ENCODE results near the gene GSPT1. TPM values are rescaled to one million over a fixed set of nuclear protein-coding genes. Genes with fewer than 3 reads are reported as not detected.

The GSPT1 gene
- total and polyA plus RNA-seq, 2 experiments from 2014 or later, result 126 to 146 TPM

DNA sequence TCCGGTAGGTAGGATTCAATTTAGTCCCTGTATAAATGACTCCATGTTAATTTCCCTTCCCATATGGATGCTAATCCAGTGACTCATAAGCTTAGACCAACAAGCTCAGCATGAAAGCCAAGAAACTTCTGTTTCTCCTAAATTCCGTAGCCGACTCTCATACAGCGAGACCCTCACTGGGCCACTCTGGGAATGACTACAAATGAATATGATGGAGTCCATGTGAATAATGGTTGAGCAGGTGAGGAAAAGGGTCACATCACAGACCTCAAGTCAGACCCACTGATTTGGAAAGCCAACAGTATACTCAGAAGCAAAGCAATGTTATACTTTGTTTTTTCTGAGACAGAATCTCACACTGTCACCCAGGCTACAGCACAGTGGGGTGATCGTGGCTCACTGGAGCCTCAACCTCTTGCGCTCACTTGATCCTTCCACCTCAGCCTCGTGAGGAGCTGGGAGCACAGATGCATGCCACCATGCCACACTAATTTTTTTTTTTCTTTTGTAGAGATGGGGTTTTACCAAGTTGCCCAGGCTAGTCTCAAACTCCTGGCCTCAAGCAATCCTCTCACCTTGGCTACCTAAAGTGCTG lies 79.0 kb downstream of the GSPT1 start:
- Mint-ChIP-seq H3K27ac (peak overlapping the region; percentile 79), H3K36me3 (ENCODE audit: low read depth) (peaks cover 59% of the 10 kb centered on the region), H3K4me1 (peaks cover 10% of the 10 kb centered on the region; the same call in 2 of the 3 replicates), H3K4me3 (no peak overlapping the region), H3K27me3 (ENCODE audit: insufficient read depth, low read depth, poor library complexity) (no peaks in the 10 kb centered on the region), H3K9me3 (no peaks in the 10 kb centered on the region)
- ATAC-seq (peak; percentile 34), DNase-seq (ENCODE audit: low spot score) (peak; percentile 53)
- 0 out of 2 replicates have a peak, but pooled peaks cover 8% of the 10 kb centered on the region for H3K79me2 ChIP-seq (replicated peaks; ENCODE audit: insufficient read depth)
- peaks cover 14% of the 10 kb centered on the region for H4K20me1 ChIP-seq (replicated peaks; ENCODE audit: insufficient read depth)
- no peaks in the 10 kb centered on the region for H3K4me1 ChIP-seq (ENCODE audit: insufficient read depth)
- peaks cover 37% of the 10 kb centered on the region for H3F3A ChIP-seq (replicated peaks; ENCODE audit: low read depth)
- H3K4me3 ChIP-seq, result no peak overlapping the region
- H2AFZ ChIP-seq, result no peak overlapping the region
- no peak overlapping the region for H3K4me2 ChIP-seq
- no peaks in the 10 kb centered on the region for H3K27me3 ChIP-seq (ENCODE audit: insufficient read depth)
- peak overlapping the region; percentile 91 for H3K27ac ChIP-seq (ENCODE audit: low read depth)
- no peaks in the 10 kb centered on the region for H3K9me2 ChIP-seq (ENCODE audit: insufficient read depth)
- peaks cover 49% of the 10 kb centered on the region for H3K36me3 ChIP-seq (ENCODE audit: insufficient read depth)
- TF ChIP-seq, protein P1, sequence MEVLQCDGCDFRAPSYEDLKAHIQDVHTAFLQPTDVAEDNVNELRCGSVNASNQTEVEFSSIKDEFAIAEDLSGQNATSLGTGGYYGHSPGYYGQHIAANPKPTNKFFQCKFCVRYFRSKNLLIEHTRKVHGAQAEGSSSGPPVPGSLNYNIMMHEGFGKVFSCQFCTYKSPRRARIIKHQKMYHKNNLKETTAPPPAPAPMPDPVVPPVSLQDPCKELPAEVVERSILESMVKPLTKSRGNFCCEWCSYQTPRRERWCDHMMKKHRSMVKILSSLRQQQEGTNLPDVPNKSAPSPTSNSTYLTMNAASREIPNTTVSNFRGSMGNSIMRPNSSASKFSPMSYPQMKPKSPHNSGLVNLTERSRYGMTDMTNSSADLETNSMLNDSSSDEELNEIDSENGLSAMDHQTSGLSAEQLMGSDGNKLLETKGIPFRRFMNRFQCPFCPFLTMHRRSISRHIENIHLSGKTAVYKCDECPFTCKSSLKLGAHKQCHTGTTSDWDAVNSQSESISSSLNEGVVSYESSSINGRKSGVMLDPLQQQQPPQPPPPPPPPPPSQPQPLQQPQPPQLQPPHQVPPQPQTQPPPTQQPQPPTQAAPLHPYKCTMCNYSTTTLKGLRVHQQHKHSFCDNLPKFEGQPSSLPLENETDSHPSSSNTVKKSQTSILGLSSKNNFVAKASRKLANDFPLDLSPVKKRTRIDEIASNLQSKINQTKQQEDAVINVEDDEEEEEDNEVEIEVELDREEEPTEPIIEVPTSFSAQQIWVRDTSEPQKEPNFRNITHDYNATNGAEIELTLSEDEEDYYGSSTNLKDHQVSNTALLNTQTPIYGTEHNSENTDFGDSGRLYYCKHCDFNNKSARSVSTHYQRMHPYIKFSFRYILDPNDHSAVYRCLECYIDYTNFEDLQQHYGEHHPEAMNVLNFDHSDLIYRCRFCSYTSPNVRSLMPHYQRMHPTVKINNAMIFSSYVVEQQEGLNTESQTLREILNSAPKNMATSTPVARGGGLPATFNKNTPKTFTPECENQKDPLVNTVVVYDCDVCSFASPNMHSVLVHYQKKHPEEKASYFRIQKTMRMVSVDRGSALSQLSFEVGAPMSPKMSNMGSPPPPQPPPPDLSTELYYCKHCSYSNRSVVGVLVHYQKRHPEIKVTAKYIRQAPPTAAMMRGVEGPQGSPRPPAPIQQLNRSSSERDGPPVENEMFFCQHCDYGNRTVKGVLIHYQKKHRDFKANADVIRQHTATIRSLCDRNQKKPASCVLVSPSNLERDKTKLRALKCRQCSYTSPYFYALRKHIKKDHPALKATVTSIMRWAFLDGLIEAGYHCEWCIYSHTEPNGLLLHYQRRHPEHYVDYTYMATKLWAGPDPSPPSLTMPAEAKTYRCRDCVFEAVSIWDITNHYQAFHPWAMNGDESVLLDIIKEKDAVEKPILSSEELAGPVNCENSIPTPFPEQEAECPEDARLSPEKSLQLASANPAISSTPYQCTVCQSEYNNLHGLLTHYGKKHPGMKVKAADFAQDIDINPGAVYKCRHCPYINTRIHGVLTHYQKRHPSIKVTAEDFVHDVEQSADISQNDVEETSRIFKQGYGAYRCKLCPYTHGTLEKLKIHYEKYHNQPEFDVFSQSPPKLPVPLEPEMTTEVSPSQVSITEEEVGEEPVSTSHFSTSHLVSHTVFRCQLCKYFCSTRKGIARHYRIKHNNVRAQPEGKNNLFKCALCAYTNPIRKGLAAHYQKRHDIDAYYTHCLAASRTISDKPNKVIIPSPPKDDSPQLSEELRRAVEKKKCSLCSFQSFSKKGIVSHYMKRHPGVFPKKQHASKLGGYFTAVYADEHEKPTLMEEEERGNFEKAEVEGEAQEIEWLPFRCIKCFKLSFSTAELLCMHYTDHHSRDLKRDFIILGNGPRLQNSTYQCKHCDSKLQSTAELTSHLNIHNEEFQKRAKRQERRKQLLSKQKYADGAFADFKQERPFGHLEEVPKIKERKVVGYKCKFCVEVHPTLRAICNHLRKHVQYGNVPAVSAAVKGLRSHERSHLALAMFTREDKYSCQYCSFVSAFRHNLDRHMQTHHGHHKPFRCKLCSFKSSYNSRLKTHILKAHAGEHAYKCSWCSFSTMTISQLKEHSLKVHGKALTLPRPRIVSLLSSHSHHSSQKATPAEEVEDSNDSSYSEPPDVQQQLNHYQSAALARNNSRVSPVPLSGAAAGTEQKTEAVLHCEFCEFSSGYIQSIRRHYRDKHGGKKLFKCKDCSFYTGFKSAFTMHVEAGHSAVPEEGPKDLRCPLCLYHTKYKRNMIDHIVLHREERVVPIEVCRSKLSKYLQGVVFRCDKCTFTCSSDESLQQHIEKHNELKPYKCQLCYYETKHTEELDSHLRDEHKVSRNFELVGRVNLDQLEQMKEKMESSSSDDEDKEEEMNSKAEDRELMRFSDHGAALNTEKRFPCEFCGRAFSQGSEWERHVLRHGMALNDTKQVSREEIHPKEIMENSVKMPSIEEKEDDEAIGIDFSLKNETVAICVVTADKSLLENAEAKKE (CRISPR knock-in tag; IDR thresholded peaks at IDR 0.05), result no peak
- TF ChIP-seq, protein P2, sequence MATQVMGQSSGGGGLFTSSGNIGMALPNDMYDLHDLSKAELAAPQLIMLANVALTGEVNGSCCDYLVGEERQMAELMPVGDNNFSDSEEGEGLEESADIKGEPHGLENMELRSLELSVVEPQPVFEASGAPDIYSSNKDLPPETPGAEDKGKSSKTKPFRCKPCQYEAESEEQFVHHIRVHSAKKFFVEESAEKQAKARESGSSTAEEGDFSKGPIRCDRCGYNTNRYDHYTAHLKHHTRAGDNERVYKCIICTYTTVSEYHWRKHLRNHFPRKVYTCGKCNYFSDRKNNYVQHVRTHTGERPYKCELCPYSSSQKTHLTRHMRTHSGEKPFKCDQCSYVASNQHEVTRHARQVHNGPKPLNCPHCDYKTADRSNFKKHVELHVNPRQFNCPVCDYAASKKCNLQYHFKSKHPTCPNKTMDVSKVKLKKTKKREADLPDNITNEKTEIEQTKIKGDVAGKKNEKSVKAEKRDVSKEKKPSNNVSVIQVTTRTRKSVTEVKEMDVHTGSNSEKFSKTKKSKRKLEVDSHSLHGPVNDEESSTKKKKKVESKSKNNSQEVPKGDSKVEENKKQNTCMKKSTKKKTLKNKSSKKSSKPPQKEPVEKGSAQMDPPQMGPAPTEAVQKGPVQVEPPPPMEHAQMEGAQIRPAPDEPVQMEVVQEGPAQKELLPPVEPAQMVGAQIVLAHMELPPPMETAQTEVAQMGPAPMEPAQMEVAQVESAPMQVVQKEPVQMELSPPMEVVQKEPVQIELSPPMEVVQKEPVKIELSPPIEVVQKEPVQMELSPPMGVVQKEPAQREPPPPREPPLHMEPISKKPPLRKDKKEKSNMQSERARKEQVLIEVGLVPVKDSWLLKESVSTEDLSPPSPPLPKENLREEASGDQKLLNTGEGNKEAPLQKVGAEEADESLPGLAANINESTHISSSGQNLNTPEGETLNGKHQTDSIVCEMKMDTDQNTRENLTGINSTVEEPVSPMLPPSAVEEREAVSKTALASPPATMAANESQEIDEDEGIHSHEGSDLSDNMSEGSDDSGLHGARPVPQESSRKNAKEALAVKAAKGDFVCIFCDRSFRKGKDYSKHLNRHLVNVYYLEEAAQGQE (IDR thresholded peaks at IDR 0.05; ENCODE audit: unreplicated experiment), result no peak
- no peak for TF ChIP-seq EZH2phosphoT487 (IDR thresholded peaks at IDR 0.05; ENCODE audit: unreplicated experiment)
- no peak for TF ChIP-seq ZNF331 (CRISPR knock-in tag; IDR thresholded peaks at IDR 0.05; ENCODE audit: low read depth)
- no peak for TF ChIP-seq EZH2 (IDR thresholded peaks at IDR 0.05; ENCODE audit: low read depth, unreplicated experiment)
- TF ChIP-seq, protein P3, sequence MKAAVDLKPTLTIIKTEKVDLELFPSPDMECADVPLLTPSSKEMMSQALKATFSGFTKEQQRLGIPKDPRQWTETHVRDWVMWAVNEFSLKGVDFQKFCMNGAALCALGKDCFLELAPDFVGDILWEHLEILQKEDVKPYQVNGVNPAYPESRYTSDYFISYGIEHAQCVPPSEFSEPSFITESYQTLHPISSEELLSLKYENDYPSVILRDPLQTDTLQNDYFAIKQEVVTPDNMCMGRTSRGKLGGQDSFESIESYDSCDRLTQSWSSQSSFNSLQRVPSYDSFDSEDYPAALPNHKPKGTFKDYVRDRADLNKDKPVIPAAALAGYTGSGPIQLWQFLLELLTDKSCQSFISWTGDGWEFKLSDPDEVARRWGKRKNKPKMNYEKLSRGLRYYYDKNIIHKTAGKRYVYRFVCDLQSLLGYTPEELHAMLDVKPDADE (IDR thresholded peaks at IDR 0.05), result no peak
- no peak for TF ChIP-seq ZNF114 (CRISPR knock-in tag; IDR thresholded peaks at IDR 0.05)
- TF ChIP-seq NANOG (IDR thresholded peaks at IDR 0.05; ENCODE audit: borderline replicate concordance), result no peak
- no peak for TF ChIP-seq CREB1 (CRISPR knock-in tag; IDR thresholded peaks at IDR 0.05; ENCODE audit: low read depth)
- TF ChIP-seq, protein P4, sequence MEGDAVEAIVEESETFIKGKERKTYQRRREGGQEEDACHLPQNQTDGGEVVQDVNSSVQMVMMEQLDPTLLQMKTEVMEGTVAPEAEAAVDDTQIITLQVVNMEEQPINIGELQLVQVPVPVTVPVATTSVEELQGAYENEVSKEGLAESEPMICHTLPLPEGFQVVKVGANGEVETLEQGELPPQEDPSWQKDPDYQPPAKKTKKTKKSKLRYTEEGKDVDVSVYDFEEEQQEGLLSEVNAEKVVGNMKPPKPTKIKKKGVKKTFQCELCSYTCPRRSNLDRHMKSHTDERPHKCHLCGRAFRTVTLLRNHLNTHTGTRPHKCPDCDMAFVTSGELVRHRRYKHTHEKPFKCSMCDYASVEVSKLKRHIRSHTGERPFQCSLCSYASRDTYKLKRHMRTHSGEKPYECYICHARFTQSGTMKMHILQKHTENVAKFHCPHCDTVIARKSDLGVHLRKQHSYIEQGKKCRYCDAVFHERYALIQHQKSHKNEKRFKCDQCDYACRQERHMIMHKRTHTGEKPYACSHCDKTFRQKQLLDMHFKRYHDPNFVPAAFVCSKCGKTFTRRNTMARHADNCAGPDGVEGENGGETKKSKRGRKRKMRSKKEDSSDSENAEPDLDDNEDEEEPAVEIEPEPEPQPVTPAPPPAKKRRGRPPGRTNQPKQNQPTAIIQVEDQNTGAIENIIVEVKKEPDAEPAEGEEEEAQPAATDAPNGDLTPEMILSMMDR (conservative IDR thresholded peaks at IDR 0.05; ENCODE audit: low read depth in 2 of 2), result no peak
- no peak for TF ChIP-seq POLR2AphosphoS5 (IDR thresholded peaks at IDR 0.05; ENCODE audit: low read depth)
- no peak for TF ChIP-seq JUNB (IDR thresholded peaks at IDR 0.05; ENCODE audit: unreplicated experiment)
- TF ChIP-seq STAT1 (IDR thresholded peaks at IDR 0.05; ENCODE audit: unreplicated experiment), result no peak
